Thyroid gland (tissue), 4 donors: Measurements from ENCODE around the gene SEMA4D. TPM values are rescaled to one million over a fixed set of nuclear protein-coding genes. Genes with fewer than 3 reads are reported as not detected.

ENCODE experiments used
- DNase-seq, 2 donors: peaks; one replicate each; pipeline ENCODE4 v3.0.0-alpha.2; 2019
- H3K27ac ChIP-seq, 3 donors: fragments of 200-600 bp; sonication (generic); 1 replicate in 2 of 3; 2 replicates in 1 of 3; pipeline ENCODE4 v1.5.1; 2016 to 2019; ENCODE audit warnings: mild to moderate bottlenecking in 1 of 3, moderate library complexity in 1 of 3
- H3K27me3 ChIP-seq: fragments of 200-600 bp; sonication (generic); one replicate; pipeline ENCODE4 v1.5.1; 2019
- H3K36me3 ChIP-seq, 2 donors: fragments of 200-600 bp; sonication (generic); one replicate each; pipeline ENCODE4 v1.5.1; 2016 to 2019
- H3K4me1 ChIP-seq, 2 donors: fragments of 200-600 bp; sonication (generic); one replicate each; pipeline ENCODE4 v1.5.1; 2017 to 2019
- H3K4me3 ChIP-seq, 3 donors: fragments of 200-600 bp; sonication (generic); replicated peaks in 1 of 3; 1 replicate in 2 of 3; 2 replicates in 1 of 3; pipeline ENCODE4 v1.5.1; 2016; ENCODE audit warnings: mild to moderate bottlenecking in 1 of 3
- H3K9me3 ChIP-seq: fragments of 200-600 bp; sonication (generic); one replicate; pipeline ENCODE4 v1.5.1; 2017
- POLR2A ChIP-seq, 2 donors: fragments of 450-650 bp; IDR thresholded peaks; one replicate each; pipeline ENCODE4 v1.6.1; 2017; ENCODE audit warnings: antibody characterized with exemption in 2 of 2, mild to moderate bottlenecking in 2 of 2, moderate library complexity in 1 of 2
- WGBS, 2 donors: methylation state at CpG; one replicate each; pipeline ENCODE4 v1.1.5; 2017; 5-methylcytosine and 5-hydroxymethylcytosine counted together
- intact Hi-C: fragments of 100-400 bp; cut with DNase I; formaldehyde crosslinking; loops from one replicate; pipeline ENCODE4 v1.15.1; 2023
- total RNA-seq, 4 donors: library from RNA; depleted of rRNA; stranded (reverse); fragments of >200 nt; gene quantifications; one replicate each; pipeline ENCODE4 v1.2.3, GENCODE V29; 2016
- TF ChIP-seq, protein P1 (sequence below), 6 experiments: fragments of 200-600 bp in 3 of 6; fragments of 450-650 bp in 3 of 6; sonication (generic) in 3 of 6; IDR thresholded peaks; one replicate each; pipeline ENCODE4 v1.5.1; 2016 to 2019; ENCODE audit warnings: antibody characterized with exemption in 6 of 6, mild to moderate bottlenecking in 2 of 6, inconsistent platforms in 1 of 6, moderate library complexity in 1 of 6

The SEMA4D gene
- total RNA-seq, 4 donors from 2014 or later: 19.9 to 29.6 (median 28.9) TPM

DNA sequence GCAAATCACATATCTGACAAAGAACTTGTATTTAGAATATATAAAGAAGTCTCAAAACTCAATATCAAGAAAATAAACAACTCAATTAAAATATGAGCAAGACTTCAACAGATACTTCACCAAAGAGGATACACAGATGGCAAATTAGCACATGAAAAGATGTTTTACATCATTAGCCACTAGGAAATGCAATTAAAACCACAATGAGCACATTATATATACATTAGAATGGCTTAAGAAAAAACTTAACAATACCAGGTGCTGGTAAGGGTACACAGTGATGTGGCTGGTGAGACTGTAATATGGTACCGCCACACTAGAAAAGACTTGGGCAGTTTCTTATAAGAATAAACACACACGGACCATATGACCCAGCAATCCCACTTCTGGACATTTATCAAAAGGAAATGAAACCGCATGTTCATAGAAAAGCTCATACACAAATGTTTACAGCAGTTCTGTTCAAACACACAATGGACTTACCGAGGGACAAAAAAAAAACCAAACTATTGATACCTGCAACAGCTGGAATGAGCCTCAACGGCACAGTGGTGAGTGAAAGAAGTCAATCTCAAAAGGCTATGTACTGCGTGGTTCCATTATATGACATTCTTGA, 27.6 kb downstream of the SEMA4D start:
- WGBS, 2 donors: 80 to 86% methylated on average over 6 of the region's 6 CpGs
- no peak for DNase-seq
- no peak overlapping the region for H3K27ac ChIP-seq
- H3K27me3 ChIP-seq: no peaks in the 10 kb centered on the region
- H3K4me3 ChIP-seq: no peak overlapping the region
- intact Hi-C loops: no loop called here
- TF ChIP-seq, protein P1, sequence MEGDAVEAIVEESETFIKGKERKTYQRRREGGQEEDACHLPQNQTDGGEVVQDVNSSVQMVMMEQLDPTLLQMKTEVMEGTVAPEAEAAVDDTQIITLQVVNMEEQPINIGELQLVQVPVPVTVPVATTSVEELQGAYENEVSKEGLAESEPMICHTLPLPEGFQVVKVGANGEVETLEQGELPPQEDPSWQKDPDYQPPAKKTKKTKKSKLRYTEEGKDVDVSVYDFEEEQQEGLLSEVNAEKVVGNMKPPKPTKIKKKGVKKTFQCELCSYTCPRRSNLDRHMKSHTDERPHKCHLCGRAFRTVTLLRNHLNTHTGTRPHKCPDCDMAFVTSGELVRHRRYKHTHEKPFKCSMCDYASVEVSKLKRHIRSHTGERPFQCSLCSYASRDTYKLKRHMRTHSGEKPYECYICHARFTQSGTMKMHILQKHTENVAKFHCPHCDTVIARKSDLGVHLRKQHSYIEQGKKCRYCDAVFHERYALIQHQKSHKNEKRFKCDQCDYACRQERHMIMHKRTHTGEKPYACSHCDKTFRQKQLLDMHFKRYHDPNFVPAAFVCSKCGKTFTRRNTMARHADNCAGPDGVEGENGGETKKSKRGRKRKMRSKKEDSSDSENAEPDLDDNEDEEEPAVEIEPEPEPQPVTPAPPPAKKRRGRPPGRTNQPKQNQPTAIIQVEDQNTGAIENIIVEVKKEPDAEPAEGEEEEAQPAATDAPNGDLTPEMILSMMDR (IDR thresholded peaks at IDR 0.05): no peak
- TF ChIP-seq POLR2A (IDR thresholded peaks at IDR 0.05): no peak
- H3K9me3 ChIP-seq: no peaks in the 10 kb centered on the region
- H3K4me1 ChIP-seq: peaks cover 0 to 5% of the 10 kb centered on the region in 2 donors
- H3K36me3 ChIP-seq: no peaks in the 10 kb centered on the region

DNA sequence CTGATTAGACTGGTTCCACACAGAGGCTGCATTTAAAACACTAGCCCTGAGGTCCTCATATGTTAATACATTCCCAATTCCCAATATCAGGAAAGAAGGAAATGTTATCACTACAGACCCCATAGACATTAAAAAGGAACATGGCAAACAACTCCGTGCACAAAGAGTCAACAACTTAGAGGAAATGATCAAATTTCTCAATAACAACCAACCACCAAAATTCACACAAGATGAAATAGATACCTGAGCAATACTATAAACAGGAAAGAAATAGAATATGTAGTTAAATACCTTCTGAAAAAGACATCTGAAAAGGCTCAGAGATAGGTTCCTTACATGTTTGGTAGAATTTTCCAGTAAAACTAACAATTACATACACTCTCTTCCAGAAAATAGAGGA, 28.9 kb downstream of the SEMA4D start:
- 53 to 76% methylated on average over 1 of the region's 1 CpG for WGBS, 2 donors
- TF ChIP-seq POLR2A (IDR thresholded peaks at IDR 0.05): no peak
- TF ChIP-seq, protein P1 (IDR thresholded peaks at IDR 0.05): no peak
- peaks cover 0 to 5% of the 10 kb centered on the region in 2 donors for H3K4me1 ChIP-seq
- H3K9me3 ChIP-seq: no peaks in the 10 kb centered on the region
- H3K27ac ChIP-seq: no peak overlapping the region
- no peaks in the 10 kb centered on the region for H3K36me3 ChIP-seq
- H3K4me3 ChIP-seq: no peak overlapping the region
- H3K27me3 ChIP-seq: no peaks in the 10 kb centered on the region
- intact Hi-C loops: no loop called here
- DNase-seq: no peak

DNA sequence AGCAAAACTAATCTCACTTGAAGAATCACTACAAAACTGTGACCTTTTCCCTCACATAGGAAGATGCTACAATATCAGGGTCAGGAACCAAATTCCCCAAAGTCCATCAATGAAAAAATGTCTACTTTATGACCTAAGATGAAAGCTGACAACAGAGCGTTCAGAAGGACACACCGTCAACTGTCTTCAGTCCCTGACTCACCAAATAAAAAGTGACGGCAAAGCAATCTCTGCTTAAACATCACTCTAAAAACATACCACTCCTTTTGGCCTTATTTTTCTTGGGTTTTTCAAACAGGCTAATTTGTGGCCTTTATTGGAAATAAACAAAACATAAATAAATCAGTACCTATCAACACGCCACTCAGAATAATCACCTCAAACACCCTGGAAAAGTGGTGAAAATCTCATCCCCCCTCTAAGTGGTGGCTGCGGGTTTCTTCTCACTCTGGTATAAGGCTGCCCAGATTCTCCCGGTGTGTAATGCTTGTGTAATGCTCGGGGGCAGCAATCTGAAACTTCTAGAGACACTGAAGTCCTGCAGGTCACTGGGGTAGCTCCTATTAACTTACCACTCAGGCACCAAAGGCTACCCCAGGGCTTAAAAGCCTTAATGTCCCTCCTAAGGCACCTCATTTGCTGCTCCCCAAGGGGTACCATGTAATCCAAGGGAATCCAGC, 29.5 kb downstream of the SEMA4D start:
- TF ChIP-seq POLR2A (IDR thresholded peaks at IDR 0.05): no peak
- TF ChIP-seq, protein P1 (IDR thresholded peaks at IDR 0.05): no peak
- Histone ChIP-seq H3K4me1 (peaks cover 0 to 5% of the 10 kb centered on the region in 2 donors), H3K9me3 (no peaks in the 10 kb centered on the region), H3K27ac (no peak overlapping the region), H3K4me3 (no peak overlapping the region), H3K36me3 (no peaks in the 10 kb centered on the region), H3K27me3 (no peaks in the 10 kb centered on the region)
- WGBS, 2 donors: 85 to 91% methylated on average over 7 of the region's 7 CpGs
- intact Hi-C loops: no loop called here
- DNase-seq: no peak

DNA sequence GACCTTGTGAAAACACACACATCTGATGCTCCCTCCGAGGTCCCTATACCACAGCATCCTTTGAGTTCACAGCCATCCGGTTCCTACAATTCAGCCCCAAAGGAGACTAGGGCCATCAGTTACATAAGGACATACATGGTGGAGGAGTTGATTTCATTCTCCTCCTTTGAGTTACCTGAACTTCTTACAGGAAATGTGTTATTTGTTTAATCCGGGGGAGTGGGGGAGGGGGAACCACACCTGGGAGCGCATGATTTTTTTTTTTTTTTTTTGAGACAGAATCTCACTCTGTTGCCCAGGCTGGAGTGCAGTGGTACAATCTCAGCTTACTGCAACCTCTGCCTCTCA, 30.7 kb downstream of the SEMA4D start:
- Histone ChIP-seq H3K9me3 (no peaks in the 10 kb centered on the region), H3K4me1 (peaks cover 0 to 5% of the 10 kb centered on the region in 2 donors), H3K36me3 (no peaks in the 10 kb centered on the region), H3K4me3 (no peak overlapping the region), H3K27me3 (no peaks in the 10 kb centered on the region), H3K27ac (no peak overlapping the region)
- DNase-seq: no peak
- intact Hi-C loops: no loop called here
- TF ChIP-seq, protein P1 (IDR thresholded peaks at IDR 0.05): no peak
- TF ChIP-seq POLR2A (IDR thresholded peaks at IDR 0.05): no peak
- WGBS, 2 donors: 74 to 78% methylated on average over 4 of the region's 4 CpGs
